Suprapubic skin (tissue), 4 donors: Measurements from ENCODE around the gene OR2L5.

Experiments used
- EP300 ChIP-seq: sonication (generic); formaldehyde crosslinking; IDR thresholded peaks from one replicate; pipeline ENCODE4 v1.6.1; 2017; ENCODE audit warnings: antibody characterized with exemption
- POLR2A ChIP-seq, 2 donors: fragments of 450-650 bp; IDR thresholded peaks; one replicate each; pipeline ENCODE4 v1.6.1; 2017; ENCODE audit warnings: antibody characterized with exemption in 2 of 2, mild to moderate bottlenecking in 2 of 2, moderate library complexity in 2 of 2
- POLR2AphosphoS5 ChIP-seq, 3 donors: sonication (generic); formaldehyde crosslinking; IDR thresholded peaks; one replicate each; pipeline ENCODE4 v1.6.1; 2017; ENCODE audit warnings: antibody characterized with exemption in 3 of 3
- TF ChIP-seq, protein P1 (sequence below), 2 donors: fragments of 200-600 bp in 1 of 2; fragments of 450-650 bp in 1 of 2; sonication (generic) in 1 of 2; IDR thresholded peaks; one replicate each; pipeline ENCODE4 v1.5.1; 2016 to 2019; ENCODE audit warnings: antibody characterized with exemption in 2 of 2, mild to moderate bottlenecking in 1 of 2, moderate library complexity in 1 of 2

DNA sequence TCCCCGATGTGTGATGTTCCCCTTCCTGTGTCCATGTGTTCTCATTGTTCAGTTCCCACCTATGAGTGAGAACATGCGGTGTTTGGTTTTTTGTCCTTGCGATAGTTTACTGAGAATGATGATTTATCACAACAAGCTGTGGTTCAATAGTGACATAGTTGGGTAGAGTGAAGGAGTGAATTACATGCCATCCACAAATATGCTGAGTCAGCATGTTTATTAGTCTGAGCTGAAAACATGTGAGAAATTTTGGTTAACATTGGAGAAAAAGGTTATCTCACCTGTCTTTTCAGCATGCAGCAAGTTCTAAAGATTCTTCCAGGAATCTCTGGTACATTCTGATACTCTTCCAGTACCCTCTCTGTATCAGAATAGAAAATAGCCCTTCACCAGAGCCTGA is 52.1 kb downstream of the OR2L5 start:
- TF ChIP-seq, protein P1, sequence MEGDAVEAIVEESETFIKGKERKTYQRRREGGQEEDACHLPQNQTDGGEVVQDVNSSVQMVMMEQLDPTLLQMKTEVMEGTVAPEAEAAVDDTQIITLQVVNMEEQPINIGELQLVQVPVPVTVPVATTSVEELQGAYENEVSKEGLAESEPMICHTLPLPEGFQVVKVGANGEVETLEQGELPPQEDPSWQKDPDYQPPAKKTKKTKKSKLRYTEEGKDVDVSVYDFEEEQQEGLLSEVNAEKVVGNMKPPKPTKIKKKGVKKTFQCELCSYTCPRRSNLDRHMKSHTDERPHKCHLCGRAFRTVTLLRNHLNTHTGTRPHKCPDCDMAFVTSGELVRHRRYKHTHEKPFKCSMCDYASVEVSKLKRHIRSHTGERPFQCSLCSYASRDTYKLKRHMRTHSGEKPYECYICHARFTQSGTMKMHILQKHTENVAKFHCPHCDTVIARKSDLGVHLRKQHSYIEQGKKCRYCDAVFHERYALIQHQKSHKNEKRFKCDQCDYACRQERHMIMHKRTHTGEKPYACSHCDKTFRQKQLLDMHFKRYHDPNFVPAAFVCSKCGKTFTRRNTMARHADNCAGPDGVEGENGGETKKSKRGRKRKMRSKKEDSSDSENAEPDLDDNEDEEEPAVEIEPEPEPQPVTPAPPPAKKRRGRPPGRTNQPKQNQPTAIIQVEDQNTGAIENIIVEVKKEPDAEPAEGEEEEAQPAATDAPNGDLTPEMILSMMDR (IDR thresholded peaks at IDR 0.05), result no peak
- TF ChIP-seq POLR2AphosphoS5 (IDR thresholded peaks at IDR 0.05), result no peak
- TF ChIP-seq POLR2A (IDR thresholded peaks at IDR 0.05), result no peak
- TF ChIP-seq EP300, result no peak
